NCI-H774 (cell line): ENCODE measurements around the gene QPCTL.
"Not testable (repeated sequence)": the region's sequence is repeated elsewhere in the genome, so short reads cannot be mapped to it uniquely, and the experiment has no call there.

Experiments
- DNase-seq: peaks from one replicate; lab custom pipeline; 2025; lab: John Stamatoyannopoulos, UW

Gene QPCTL

GRCh38 chr19:45676851-45677263, 15.6 kb upstream of the QPCTL start:
- DNase-seq = no peak

- peak; percentile 94 for DNase-seq
Observed at GRCh38 chr19:45677351-45678230, 14.9 kb upstream of the QPCTL start.

DNA sequence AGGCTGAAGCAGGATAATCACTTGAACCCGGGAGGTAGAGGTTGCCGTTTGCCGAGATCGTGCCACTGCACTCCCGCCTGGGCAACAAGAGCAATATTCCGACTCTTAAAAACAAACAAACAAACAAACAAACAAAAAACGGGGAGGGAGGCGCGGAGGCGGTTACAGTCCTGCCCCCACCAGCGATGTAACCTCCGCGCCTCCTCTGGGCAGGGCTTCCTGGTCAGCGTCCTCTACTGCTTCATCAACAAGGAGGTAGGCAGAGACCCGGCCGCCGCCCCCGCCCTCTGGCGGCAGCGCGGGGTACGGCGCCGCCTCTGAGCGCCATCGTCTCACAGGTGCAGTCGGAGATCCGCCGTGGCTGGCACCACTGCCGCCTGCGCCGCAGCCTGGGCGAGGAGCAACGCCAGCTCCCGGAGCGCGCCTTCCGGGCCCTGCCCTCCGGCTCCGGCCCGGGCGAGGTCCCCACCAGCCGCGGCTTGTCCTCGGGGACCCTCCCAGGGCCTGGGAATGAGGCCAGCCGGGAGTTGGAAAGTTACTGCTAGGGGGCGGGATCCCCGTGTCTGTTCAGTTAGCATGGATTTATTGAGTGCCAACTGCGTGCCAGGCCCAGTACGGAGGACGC, 11.0 kb upstream of the QPCTL start:
- DNase-seq = peak; percentile 81

GRCh38 chr19:45682117-45682516, 10.3 kb upstream of the QPCTL start:
- DNase-seq = no peak

GRCh38 chr19:45682908-45683307, 9.6 kb upstream of the QPCTL start:
- DNase-seq = no peak

DNA sequence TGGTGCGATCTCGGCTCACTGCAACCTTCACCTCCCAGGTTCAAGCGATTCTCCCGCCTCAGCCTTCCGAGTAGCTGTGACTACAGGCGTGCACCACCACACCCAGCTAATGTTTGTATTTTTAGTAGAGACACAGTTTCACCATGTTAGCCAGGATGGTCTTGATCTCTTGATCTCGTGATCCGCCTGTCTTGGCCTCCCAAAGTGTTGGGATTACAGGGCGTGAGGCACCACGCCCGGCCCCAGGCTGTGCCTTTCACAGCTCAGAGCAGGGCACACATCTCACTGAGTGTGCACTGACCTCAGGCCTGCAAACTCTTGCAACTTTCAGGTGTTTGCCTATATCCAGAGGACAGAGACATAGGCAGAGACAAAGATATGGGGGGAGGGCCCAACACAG, 7.4 kb upstream of the QPCTL start:
- DNase-seq = not testable (repeated sequence)

DNA sequence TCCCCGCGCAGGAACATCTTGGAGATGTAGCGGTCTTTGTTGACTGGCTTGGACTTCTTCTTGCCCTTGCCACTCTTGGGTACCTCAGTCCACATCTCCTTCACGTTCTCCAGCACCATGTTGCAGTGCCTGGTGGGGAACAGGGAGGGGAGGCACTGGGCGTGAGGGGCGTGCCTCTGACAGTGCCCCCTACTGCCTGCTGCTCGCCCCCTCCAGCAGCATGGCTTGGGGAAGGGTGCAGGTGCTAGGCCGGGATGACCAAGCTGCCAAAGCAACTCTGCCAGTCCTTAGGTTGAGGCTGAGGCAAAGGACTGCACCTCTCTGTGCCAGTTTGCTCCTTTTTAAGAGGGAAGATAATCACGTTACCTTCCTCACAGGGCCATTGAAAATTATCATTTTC, 4.9 kb upstream of the QPCTL start:
- DNase-seq = no peak

GRCh38 chr19:45691516-45692186, 815 bp upstream of the QPCTL start, which contains the start of gene SNRPD2:
Gene SNRPD2, minus strand, starts transcription at chr19:45691953. Its CDS starts 65 bp downstream, at chr19:45691888.
- peak; percentile 94 for DNase-seq

DNA sequence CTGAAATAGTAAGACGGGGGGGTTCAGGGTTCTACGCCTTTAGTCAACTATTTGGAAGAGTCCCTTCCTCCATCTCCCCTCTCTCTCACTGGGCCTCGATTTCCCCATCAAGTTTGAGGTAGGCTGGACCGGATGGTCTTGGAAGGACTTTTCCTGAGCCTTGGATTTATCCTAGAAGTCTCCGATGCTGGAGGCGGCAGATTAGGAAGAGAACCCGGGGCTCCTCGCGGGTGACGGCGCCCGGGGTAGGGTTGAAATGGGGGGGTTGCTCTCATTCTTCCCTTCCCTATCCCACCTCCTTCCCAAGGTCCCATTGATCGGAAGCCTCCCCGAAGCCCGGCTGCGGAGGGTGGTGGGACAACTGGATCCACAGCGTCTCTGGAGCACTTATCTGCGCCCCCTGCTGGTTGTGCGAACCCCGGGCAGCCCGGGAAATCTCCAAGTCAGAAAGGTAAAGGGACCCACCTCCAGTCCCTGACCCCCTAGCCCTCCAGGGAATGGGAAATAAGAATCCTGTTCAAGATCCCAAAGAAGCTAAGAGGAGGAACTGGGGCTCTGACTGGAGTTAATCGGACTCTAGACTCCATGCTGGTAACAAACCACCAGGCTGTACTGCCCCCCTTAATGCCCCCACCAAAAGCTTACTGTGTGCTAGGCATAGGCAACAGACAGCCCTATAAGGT, 781 bp downstream of the QPCTL start:
- DNase-seq = peak; percentile 51

DNA sequence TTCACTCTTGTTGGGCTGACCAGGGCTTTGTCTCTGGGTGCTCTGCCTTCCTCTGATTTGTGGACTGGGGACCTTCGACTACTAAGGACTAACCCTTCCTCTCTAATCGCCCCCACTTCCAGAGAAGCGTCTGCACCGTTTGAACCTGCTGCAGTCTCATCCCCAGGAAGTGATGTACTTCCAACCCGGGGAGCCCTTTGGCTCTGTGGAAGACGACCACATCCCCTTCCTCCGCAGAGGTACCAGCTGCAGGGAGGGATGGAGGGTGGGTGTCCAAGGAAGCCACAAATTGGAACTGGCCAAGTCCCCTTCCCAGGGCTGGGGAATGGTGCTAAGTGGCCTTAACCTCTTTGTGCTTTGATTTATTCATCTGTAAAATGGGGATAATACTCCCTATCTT, 9.2 kb downstream of the QPCTL start:
- no peak for DNase-seq

DNA sequence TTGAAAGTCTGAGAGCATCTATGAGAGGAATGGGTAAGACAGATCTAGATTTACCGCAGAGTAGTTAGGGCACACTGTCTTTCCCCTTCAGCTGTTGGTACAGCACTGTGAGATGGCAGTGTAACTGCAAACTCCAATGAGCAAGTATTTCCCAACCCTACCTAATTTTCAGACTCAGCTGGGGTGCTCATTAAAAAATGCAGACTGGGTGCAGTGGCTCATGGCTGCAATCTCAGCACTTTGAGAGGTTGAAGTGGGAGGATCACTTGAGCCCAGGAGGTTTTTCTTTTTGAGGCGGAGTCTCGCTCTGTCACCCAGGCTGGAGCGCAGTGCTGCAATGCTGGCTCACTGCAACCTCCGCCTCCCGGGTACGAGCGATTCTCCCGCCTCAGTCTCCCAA, 12.6 kb downstream of the QPCTL start:
- no peak for DNase-seq

- DNase-seq = no peak
Observed at GRCh38 chr19:45705710-45706415, 13.4 kb downstream of the QPCTL start.

DNA sequence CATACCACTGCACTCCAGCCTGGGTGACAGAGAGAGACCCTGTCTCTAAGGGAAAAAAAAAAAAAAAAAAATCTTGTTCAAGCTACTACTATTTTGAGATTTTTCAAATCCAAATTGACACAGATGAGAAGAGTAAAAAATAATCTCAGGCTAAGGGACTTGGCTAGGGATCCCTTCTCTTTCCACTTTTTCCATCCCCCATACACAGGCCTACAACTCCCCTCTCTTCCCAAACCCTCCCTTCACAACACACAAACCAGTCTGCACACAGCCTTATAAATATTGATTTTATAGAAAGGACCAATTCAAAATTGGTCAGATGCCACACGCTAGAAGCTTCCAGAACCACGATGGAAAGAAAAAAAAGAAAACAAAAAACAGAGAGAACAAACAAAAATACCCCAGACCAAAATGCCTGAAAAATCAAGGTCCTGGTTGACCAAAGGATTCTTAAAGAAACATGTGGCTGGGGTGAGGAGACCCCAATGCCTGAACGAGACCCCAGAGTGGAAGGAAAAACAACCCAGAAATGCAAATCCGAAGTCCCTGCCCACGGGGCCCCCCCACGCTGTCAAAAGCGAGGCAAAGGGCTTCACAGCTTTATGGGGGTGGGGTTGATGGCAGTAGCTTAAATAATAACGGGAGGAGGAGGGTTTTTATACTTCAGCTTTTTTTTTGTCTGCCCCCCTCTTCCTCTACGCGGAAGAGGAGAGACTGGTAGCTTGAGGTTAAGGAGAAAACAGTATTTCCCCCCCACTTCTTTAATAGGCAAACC, 18.1 kb downstream of the QPCTL start:
- no peak for DNase-seq

GRCh38 chr19:45711851-45712698, 19.6 kb downstream of the QPCTL start:
- DNase-seq = no peak

GRCh38 chr19:45712699-45713067, 20.2 kb downstream of the QPCTL start:
- DNase-seq = no peak

DNA sequence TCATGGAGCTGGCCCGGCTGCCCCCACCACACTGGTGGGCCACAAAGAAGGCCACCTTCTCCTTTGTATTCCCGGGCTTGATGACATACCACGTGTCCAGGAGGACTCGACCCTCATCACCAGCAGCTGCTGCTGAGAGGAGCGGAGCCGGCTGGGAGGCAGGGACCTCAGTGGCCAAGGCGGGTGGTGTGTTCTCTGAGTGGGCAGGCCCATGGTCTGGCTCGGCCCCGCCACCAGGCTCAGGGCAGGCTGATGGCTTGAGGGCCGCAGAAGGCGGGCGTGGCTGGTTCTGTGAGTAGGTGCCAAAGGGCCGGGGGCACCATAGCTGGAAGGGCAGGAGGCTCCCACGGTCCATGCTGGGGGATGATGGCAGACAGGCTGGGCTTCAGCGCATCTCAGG, 20.7 kb downstream of the QPCTL start:
- no peak for DNase-seq

DNA sequence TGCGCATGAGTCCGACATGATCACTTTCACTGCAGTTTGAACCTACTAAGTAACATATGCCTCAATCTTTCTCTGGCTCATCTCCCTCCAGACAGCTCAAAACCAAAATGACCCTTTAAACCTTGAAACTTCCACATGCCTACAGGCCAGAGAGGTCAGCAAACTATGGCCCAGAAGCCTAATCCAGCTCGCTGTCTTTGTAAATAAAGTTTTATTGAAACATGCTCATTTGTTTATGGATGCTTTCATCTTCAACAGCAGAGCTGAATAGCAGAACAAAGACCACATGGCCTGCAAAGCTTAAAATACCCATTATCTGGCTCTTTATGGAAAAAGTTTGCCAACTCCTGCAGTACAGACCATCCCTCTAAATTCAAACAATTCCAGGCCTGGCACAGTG, 22.7 kb downstream of the QPCTL start:
- DNase-seq = no peak

DNA sequence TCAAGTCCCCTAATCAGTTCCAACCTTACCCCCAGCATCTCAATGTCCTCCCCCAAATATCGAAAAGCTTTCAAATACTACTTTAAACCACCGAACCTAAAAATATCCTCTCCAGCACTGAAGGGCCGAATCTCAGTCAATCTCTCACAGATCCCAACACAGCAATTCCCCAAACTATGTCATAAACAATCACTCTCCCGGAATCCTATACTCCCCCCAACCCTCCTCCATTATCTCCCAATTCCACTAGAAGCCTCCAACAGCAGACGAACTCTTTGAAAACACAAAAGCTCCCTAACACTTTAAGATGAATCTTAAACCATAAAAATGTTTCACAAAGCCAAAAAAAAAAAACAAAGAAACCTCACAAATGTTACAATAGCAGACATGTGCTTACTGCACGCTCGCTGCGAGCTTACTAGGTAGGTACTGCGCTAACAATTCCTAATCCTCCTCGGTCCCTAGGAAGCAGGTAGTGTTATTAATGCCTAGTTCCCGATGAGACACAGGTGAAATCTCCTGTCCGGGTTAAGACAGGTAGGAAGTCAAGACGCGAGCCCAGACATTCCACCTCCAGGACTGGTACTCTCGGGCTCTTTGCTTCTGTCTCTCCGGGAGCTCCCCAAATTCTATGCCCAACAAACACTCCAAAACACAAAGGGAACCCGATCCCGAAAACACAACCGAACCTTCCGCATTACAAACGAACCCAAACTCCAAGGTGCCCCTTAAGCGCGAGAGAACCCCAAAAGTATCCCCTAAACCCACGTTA, 24.1 kb downstream of the QPCTL start:
- no peak for DNase-seq
